GM13977 (cell line): ENCODE measurements around the gene ZNF823.

Source experiments
- DNase-seq: peaks from one replicate; pipeline ENCODE4 v3.0.0; 2012; ENCODE audit warnings: low spot score
- in situ Hi-C: fragments of 300-500 bp; cut with MboI; formaldehyde crosslinking; loops from one replicate; pipeline ENCODE4 v1.12.0; 2022; ENCODE audit warnings: low sequenced_read_pairs, low pct_unique_long_range_greater_than_20kb, mixed read lengths, inconsistent platforms; ENCODE audit not compliant: unreplicated experiment
- TF ChIP-seq, protein P1 (sequence below): IDR thresholded peaks from 2 replicates; pipeline ENCODE4 v1.5.1; 2012; ENCODE audit warnings: mild to moderate bottlenecking, control low read depth; ENCODE audit not compliant: insufficient read depth; ENCODE audit errors: extremely low read depth, missing control alignments

ZNF823 gene

DNA sequence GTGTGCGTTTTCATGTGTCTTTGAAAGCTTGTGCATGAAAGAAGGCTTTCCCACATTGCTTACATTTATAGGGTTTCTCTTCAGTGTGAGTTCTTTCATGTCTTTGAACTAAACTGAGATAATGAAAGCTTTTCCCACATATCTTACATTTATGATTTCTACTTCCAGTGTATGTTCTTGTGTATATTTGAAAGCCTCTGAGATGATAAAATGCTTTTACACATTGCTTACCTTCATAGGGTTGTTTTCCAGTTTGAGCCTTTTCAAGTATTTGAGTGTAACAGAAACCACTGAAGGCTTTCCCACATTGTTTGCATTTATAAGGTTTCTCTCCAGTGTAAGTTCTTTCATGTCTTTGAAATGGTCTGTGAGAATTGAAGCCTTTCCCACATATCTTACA lies 18.2 kb upstream of the ZNF823 start:
- DNase-seq, result no peak
- in situ Hi-C loops, result no loop called here
- TF ChIP-seq, protein P1, sequence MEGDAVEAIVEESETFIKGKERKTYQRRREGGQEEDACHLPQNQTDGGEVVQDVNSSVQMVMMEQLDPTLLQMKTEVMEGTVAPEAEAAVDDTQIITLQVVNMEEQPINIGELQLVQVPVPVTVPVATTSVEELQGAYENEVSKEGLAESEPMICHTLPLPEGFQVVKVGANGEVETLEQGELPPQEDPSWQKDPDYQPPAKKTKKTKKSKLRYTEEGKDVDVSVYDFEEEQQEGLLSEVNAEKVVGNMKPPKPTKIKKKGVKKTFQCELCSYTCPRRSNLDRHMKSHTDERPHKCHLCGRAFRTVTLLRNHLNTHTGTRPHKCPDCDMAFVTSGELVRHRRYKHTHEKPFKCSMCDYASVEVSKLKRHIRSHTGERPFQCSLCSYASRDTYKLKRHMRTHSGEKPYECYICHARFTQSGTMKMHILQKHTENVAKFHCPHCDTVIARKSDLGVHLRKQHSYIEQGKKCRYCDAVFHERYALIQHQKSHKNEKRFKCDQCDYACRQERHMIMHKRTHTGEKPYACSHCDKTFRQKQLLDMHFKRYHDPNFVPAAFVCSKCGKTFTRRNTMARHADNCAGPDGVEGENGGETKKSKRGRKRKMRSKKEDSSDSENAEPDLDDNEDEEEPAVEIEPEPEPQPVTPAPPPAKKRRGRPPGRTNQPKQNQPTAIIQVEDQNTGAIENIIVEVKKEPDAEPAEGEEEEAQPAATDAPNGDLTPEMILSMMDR, result no peak

DNA sequence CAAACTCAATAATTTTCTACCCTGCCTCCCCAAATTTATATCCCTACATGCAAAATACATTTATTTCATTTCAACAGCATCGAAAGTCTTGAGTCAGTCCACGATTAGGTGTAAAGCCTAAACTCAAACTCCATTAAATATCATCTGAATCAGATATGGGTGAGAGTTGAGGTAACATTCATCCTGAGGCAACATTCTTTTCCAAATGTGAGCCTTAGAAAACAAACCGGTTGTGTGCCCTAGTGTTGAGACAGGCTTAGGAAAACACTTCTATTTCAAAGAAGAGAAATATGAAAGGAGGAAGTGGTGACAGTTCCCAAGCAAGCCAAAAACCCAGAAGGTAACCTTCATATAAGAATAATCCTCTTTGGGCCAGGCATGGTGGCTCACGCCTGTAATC lies 15.9 kb upstream of the ZNF823 start:
- in situ Hi-C loops, result no loop called here
- TF ChIP-seq, protein P1, result no peak
- no peak for DNase-seq

DNA sequence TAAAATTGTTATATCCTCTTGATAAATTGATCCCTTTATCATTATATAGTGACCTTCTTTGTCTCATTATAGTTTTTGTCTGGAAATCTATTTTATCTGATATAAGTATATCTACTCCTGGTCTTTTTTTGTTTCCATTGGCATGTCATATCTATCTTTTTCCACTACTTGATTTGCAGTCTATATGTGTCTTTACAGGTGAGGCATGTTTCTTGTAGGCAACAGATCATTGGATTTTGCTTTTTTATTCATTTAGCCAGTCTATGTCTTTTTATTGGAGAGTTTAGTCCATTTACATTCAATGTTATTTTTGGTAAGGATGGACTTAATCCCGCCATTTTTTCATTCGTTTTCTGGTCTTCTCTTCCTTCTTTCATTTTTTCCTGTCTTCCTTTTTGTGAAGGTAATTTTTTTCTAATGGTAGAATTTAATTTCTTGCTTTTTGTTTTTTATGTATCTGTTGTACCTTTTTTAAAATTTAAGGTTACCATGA lies 13.5 kb upstream of the ZNF823 start:
- TF ChIP-seq, protein P1, result no peak
- no peak for DNase-seq
- in situ Hi-C loops, result no loop called here

DNA sequence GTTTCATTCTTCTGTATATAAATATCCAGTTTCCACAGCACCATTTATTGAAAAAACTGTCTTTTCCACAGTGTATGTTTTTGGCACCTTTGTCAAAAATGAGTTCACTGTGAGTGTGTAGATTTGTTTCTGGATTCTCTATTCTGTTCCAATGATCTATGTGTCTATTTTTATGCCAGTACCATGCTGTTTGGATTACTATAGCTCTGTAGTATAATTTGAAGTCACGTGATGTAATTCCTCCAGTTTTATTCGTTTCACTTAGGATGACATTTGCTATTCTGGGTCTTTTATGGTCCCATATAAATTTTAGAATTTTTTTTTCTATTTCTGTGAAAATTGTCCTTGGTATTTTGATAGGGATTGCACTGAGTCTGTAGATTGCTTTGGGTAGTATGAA lies 11.0 kb upstream of the ZNF823 start:
- TF ChIP-seq, protein P1, result no peak
- in situ Hi-C loops, result no loop called here
- no peak for DNase-seq

DNA sequence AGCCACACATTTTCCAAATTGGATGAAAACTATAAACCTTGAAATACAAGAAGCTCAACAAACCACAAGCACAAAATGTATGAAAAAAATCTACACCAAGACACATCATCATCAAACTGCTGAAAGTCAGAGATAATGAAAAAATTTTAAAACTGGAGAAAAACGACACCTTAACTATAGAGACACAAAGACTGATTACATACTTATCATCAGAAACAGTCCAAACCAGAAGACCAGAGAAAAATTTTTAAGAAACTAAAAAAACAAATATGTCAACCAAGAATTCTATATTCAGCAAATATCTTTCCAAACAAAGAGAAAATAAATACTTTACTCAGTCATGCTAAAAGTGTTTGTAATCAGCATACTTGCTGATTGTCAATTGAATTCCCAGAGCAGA lies 8.5 kb upstream of the ZNF823 start:
- DNase-seq, result no peak
- TF ChIP-seq, protein P1, result no peak
- in situ Hi-C loops, result no loop called here

DNA sequence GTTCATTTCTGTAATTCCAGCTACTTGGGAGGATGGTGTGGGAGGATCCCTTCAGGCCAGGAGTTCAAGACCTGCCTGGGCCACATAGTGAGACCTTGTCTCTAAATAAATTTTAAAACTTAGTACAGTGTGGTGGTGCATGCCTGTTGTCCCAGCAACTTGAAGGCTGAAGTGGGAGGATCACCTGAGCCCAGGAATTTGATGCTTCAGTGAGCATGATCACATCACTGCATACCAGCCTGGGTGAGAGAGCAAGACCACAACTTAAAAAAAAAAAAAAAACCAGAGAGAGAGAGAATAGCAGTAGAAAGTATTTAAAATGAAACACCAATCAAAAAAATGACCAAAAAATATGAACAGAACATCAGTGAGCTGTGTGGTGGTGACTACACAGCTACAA lies 7.1 kb upstream of the ZNF823 start:
- in situ Hi-C loops, result no loop called here
- TF ChIP-seq, protein P1, result no peak
- no peak for DNase-seq

DNA sequence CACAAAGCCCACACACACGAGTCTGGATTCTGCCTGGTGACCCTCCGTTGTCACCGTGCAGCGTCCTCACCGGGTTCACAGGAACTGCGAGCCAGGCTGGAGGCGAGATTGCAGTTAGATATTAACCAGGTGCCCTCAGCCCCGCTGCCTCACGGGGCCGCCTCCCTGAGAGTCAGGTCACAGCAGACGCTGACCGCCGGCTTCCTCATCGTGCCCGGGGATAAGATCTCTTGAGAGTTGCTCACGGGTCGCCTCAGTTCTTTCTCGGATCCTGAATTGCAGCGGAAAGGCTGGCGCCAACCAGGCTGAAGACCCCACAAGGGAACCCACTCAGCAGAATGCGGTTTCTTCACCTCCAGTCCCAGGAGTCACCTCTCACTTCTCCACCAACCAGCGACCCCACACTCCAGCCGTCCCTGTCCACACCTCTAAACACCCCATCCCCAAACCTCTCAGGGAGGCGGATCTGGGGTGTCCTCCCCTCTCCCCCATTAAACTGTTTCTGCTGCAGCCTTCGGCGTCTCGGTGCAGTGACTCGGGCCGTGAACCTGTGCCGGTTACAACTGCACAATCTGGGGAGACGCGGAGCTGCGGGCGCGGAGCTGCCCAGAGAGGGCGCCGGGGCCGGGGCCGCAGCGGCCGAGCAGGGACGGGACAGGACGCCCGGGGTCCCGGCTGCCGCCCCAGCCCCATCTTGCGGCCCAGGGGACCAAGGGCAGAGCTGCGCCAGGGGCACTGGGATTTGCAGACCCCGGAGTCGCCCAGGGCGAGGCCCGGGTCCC lies 591 bp downstream of the ZNF823 start:
- TF ChIP-seq, protein P1, result no peak
- peak; percentile 58 for DNase-seq
- in situ Hi-C loops, result no loop called here
